GDM1 (cell line): Measurements from ENCODE around the gene PUS7L.
"Not testable (repeated sequence)": the region's sequence is repeated elsewhere in the genome, so short reads cannot be mapped to it uniquely, and the experiment has no call there.

Experiments used
- DNase-seq: peaks from one replicate; lab custom pipeline; 2025; lab: John Stamatoyannopoulos, UW

PUS7L gene

GRCh38 chr12:43758728-43759563 is at the start of gene PUS7L, which contains the start of gene IRAK4:
Gene PUS7L, minus strand, starts transcription at chr12:43758790. Its CDS starts 3,545 bp downstream, at chr12:43755245.
Gene IRAK4, plus strand, starts transcription at chr12:43758951. Its CDS starts 9,161 bp downstream, at chr12:43768112.
- peak; percentile 94 for DNase-seq

DNA sequence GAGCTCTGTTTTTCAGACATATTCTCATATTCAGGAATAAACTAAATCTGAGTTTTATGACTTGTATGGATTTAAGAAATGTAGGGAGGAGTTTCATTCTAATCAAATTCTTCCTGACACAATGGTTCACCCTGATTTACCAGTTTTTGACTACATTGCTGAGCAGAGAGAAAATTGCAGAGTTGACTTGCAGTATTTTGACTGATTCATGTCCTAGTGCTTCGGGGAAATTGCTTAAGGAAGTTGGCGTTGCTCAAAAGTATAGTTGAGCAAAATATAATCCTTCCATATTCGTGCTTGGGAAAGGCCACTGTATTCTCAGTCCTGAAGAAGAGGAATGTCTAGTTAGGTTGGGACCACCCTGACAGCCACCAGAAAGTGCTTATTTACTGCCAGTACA is 48.8 kb upstream of the PUS7L start:
- DNase-seq, result no peak

- DNase-seq, result no peak
Observed at GRCh38 chr12:43806737-43807072, 48.1 kb upstream of the PUS7L start.

- peak; percentile 78 for DNase-seq
Observed at GRCh38 chr12:43805860-43806736, 47.5 kb upstream of the PUS7L start, which contains the start of gene TWF1. Gene TWF1, minus strand, starts transcription at chr12:43806317. Its CDS starts 72 bp downstream, at chr12:43806245.

- DNase-seq, result no peak
Observed at GRCh38 chr12:43805149-43805859, 46.7 kb upstream of the PUS7L start.

DNA sequence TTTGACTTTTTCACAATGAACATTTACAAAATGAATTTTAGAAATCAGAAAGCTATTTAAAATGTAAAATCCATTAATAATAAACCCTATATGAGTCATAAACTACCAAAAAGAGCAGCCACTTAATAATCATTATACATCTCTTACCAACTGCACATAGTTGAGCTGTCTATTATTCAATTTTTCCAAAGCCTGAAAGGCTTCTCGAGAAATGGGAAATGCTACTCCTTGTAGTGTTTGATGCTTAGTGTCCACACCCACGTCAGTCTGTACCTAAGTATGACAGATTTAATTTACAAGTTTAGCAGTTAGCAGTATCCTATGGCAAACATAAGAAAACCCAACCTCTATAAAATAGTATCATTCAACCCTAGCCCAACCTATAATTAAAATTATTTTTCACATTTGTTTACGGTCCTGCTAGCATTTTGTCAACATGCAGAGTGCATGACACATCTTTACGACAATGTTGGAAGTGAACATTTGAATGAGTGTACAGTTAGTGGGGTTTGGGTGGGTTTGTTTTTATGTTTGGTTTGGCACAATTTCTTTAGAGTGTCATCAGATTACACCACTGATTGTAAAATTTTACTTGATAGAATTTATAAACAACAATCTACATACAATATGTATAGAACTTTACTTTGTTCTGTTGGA is 39.1 kb upstream of the PUS7L start:
- no peak for DNase-seq

DNA sequence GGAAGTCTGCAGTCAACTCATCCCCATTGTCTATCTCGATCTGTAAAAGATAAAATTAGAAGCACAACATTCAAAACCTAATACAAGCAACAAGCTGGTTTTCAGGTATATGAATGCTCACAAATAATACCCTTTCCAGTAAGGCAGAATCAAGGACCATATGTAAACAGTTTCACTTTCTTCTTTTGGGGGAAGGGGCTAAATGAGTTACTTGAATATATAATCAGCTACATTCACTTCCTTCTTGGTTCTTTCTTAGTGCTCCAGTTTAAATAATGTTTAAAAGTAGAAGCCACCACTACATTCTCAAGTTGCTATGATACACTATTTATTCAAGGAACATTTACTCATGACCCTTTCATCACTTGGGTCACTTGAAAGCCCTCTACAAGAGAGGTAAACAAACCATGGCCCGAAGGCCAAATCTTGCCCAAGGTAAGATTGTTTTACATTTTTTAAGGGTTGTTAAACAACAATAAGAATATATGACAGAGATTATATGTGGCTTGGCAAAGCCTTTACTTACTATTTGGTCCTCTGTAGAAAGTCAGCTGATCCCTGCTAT is 37.2 kb upstream of the PUS7L start:
- no peak for DNase-seq

- DNase-seq, result no peak
Observed at GRCh38 chr12:43789941-43790340, 31.4 kb upstream of the PUS7L start.

GRCh38 chr12:43786899-43787693 is 28.5 kb upstream of the PUS7L start:
- DNase-seq, result no peak

DNA sequence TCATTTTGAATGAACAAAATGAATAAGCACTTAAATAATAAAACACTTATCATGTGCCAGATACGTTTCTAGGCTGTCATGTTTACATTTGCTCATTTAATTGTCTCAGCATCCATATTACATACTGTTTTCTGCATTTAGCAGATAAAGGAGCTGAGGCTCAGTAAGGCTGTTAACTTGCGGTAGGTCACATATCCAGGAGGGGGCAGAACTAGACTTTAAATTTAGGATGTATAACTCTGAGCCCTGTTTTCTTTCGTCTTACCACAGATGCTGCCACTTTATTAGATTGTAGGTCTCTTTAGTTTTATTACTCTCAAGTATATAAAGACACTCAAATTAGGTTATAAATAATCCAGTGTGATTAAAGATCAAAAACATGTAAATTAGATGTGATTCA is 17.9 kb upstream of the PUS7L start:
- DNase-seq, result no peak

DNA sequence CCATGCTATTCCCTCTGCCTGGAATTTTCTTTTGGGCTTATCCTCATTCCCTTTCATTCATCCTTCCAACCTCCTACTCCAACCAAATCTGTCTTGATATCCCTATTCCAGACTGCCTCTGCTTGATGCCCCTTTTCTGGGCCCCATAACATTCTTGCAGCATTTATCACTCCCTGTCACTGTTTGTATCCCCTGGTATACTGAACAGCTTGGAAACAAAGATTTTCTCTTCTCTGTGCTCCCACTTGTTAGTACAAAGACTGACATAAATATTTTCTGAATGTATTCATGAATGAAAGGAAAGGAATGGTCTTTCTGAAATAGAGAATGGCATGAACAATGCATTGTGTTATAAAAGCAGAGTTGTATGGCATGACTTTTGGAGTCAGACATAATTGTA is 7.7 kb upstream of the PUS7L start:
- DNase-seq, result no peak

- no peak for DNase-seq
Observed at GRCh38 chr12:43764528-43764927, 5.9 kb upstream of the PUS7L start.

DNA sequence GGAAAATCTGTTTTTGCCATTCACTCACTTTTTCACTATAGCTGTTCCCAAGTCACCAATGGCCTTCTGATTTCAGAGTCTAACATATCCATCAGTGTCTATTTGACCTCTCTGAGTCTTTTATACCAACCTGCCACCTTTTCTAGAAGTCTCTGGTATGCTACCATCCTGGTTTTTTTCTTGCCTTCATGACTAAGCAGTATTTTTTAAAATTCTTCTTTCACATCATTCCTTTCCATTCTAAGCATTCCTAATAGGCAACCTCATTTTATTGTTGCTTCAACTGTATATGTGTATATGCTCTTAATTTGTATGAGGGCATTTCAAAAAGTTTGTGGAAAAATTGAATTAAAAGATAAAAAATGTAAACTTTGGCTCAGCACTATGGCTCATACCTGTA is 5.2 kb upstream of the PUS7L start:
- DNase-seq, result no peak

DNA sequence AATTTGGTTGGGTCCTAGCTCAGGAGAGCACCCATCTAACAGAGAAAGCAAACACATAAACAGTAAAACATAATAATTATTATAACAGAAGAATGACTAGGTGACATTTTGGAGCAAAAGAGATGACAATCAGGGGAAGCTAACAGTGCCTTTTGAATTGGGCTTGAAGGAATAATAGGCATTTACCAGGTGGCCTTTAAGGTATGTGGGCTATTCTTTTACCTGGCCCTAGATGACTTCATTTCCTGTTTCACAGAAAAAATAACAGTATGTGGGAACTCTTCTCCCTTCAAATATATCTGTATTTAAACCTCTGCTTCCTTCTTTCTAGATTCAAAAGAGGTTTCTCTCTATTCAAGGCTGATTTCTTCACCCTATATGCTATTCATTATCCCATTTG is 4.0 kb upstream of the PUS7L start:
- DNase-seq, result no peak

DNA sequence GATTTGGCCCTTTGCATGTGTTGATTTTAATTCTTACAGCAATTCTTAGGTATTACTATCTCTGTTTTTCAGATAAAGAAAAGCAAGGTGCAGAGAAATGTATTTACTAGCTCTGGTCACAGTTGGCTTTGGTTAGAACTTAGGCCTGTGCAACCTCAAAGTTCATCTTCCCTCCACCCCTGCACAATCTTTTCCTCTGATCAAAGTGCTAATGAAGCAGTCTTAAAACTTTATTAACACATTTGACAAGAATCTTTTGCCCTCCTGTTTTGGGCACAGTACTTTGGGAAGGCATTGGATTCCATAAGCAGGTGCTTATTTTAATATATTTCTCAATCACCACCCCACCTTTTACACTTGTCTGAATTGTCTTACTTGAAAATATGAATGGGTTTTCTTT is 2.9 kb upstream of the PUS7L start:
- DNase-seq, result no peak

DNA sequence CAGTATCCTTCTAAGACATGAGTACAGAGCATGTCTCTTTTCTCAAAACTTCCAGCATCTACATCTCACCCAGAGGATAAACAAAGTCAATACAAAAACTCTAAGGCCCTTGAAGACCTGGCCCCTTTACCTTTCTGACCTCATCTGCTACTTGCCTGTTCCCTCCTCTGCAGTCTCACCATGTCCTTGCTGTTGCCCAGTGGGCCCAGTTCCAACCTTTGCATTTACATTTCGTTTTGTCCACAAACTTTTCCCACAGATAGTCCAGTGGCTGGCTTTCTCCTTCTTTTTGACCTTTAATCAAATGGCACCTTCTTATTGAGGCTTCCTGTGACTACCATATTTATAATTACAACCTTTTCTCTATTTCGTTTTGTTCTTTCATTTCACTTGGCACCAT is 1.8 kb upstream of the PUS7L start:
- DNase-seq, result no peak

DNA sequence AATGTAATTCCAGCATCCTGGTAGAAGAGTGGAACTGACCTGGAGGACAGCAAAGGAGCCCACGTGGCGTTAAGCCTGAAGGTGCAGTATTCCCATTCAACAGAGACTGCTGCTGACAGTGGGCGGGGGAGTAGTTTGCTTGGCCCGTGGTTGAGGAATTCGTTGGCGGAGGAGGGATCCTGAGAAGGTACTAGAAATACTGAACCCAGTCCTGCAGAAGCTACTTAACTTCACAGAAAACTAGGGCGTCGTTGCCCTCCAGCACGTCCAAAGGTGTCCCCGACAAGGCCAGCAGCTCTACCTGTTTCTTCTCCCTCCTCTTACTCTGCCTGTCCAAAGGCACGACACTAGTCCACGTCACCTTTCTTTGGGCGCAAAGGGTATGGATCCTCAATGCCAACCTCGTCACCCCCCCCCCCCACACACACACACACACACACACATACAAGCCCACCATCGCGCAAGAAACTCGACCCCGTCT is 303 bp downstream of the PUS7L start:
- no peak for DNase-seq

DNA sequence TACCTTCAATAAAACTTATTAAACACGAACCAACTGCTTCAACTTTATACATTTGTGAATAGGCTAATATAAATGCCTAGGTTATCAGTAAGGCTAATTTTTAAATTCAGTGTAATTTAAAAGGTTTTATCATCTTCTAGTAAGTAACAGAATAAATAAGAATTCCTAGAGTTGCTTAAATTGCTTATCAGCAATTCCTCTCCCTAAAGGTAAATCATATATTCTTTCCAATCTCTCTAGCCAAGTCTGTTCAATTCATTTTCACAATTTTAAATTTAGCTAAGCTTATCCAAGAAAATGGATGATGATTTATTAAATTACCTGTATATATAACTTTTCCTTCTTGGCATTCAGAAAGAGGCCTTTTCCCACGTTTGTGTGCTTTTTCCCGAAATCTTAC is 4.6 kb downstream of the PUS7L start:
- no peak for DNase-seq

DNA sequence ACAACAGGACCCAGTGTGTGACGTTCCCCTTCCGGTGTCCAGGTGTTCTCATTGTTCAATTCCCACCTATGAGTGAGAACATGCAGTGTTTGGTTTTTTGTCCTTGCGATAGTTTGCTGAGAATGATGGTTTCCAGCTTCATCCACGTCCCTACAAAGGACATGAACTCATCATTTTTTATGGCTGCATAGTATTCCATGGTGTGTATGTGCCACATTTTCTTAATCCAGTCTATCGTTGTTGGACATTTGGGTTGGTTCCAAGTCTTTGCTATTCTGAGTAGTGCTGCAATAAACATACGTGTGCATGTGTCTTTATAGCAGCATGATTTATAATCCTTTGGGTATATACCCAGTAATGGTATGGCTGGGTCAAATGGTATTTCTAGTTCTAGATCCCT is 7.2 kb downstream of the PUS7L start:
- not testable (repeated sequence) for DNase-seq

DNA sequence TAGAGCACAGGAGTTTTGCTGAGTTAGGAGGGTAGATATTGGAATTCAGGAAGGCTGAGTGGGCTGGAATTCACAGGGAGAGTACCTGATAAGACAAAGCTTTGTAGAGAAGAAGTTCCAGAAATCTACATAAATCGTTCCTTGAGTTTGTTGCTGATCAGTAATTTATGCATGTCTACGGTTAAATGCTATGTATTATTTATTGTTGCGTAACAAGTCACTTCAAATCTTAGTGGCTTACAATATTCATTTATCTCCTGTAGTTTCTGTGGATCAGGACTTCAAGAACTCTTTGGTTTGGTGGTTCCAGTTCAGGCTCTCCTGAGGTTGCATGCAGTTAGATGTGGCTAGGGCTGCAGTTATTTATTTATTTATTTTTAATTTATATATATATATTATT is 7.8 kb downstream of the PUS7L start:
- DNase-seq, result no peak

DNA sequence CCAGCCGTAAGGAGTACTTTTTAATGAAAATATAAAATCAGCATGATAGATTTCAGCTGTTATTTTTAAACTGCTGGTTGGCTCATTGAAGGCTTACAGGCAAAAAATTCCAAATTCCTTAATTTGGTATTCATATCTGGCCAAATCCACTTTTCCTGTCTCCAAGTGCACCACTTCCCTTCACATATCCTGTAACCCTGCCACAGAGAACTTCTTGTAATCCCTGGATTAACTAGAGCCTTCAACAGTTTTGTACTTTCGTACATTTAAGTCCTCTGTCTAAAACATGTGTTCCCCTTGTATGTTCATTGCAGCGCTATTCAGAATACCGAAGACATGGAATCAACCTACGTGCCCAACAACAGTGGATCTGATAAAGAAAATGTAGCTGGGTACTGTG is 9.6 kb downstream of the PUS7L start:
- no peak for DNase-seq
